IMR-90 (cell line): ENCODE results near the gene OR13J1. TPM values are rescaled to one million over a fixed set of nuclear protein-coding genes. Genes with fewer than 3 reads are reported as not detected.

Experiments used
- ATAC-seq: fragments of 200-7000 bp; cut with Tn5 transposase; 2 replicates; pipeline ENCODE4 v1.9.1; 2020; ENCODE audit warnings: low read depth, mild to moderate bottlenecking, moderate library complexity
- BruUV-seq: library from RNA; stranded (reverse); fragments of 400-500 nt; replicated peaks from 2 replicates; lab custom pipeline; 2021; lab: Mats Ljungman, UMichigan
- CTCF ChIA-PET: fragments of 300-600 bp; formaldehyde crosslinking; extraction: SDS; loops from one replicate; lab custom pipeline; 2021; ENCODE audit warnings: antibody characterized with exemption; lab: Yijun Ruan, JAX
- POLR2A ChIA-PET: fragments of 300-600 bp; sonication (Branson Sonifier 250); formaldehyde crosslinking; loops from one replicate; lab custom pipeline; 2022; ENCODE audit warnings: antibody characterized with exemption; ENCODE audit not compliant: unreplicated experiment; lab: Charles Lee
- DNase-seq: peaks from one replicate; pipeline ENCODE4 v3.0.0; 2013
- H2AFZ ChIP-seq: replicated peaks from 2 replicates; pipeline ENCODE3; 2013; ENCODE audit warnings: low read length, mild to moderate bottlenecking; ENCODE audit not compliant: poor library complexity
- H2AK5ac ChIP-seq: 2 replicates; pipeline ENCODE4 v1.6.1; 2013; ENCODE audit warnings: low read depth, low read length, inconsistent platforms
- H2AK9ac ChIP-seq: replicated peaks from 2 replicates; pipeline ENCODE3; 2013; ENCODE audit warnings: mild to moderate bottlenecking, low read depth, low read length, moderate library complexity; ENCODE audit not compliant: poor library complexity
- H2BK120ac ChIP-seq: 2 replicates; pipeline ENCODE4 v1.6.1; 2013; ENCODE audit warnings: low read depth, low read length, inconsistent platforms
- H2BK15ac ChIP-seq: 3 replicates; pipeline ENCODE4 v1.6.1; 2013; ENCODE audit warnings: low read depth, low read length, inconsistent platforms
- H2BK20ac ChIP-seq: 2 replicates; pipeline ENCODE4 v1.6.1; 2013; ENCODE audit warnings: low read depth, mild to moderate bottlenecking, inconsistent platforms, low read length, moderate library complexity
- H2BK5ac ChIP-seq: 2 replicates; pipeline ENCODE4 v1.6.1; 2013; ENCODE audit warnings: mild to moderate bottlenecking, low read depth, low read length, inconsistent platforms; ENCODE audit not compliant: poor library complexity, severe bottlenecking
- H3K14ac ChIP-seq: replicated peaks from 2 replicates; pipeline ENCODE4 v1.6.1; 2013; ENCODE audit warnings: low read depth, low read length, inconsistent platforms
- H3K18ac ChIP-seq: 2 replicates; pipeline ENCODE4 v1.6.1; 2013; ENCODE audit warnings: low read depth, low read length, control low read depth
- H3K23ac ChIP-seq: 2 replicates; pipeline ENCODE4 v1.6.1; 2013; ENCODE audit warnings: low read depth, low read length, inconsistent platforms
- H3K27ac ChIP-seq: 2 replicates; pipeline ENCODE4 v1.5.1; 2013; ENCODE audit warnings: mild to moderate bottlenecking, control low read depth, low read length; ENCODE audit not compliant: insufficient read depth
- H3K27me3 ChIP-seq: 2 replicates; pipeline ENCODE4 v1.6.1; 2013; ENCODE audit warnings: low read length; ENCODE audit not compliant: control insufficient read depth, insufficient read depth
- H3K36me3 ChIP-seq: 2 replicates; pipeline ENCODE4 v1.6.1; 2013; ENCODE audit warnings: low read length, mixed read lengths; ENCODE audit not compliant: control insufficient read depth, insufficient read depth
- H3K4ac ChIP-seq: 2 replicates; pipeline ENCODE4 v1.6.1; 2013; ENCODE audit warnings: low read depth, low read length, inconsistent platforms
- H3K4me1 ChIP-seq: 2 replicates; pipeline ENCODE4 v1.6.1; 2013; ENCODE audit warnings: low read length, mixed read lengths; ENCODE audit not compliant: control insufficient read depth, insufficient read depth
- H3K4me2 ChIP-seq: 2 replicates; pipeline ENCODE4 v1.6.1; 2013; ENCODE audit warnings: low read depth, mild to moderate bottlenecking, control low read depth, low read length, moderate library complexity
- H3K4me3 ChIP-seq: 2 replicates; pipeline ENCODE4 v1.5.1; 2013; ENCODE audit warnings: low read depth, mild to moderate bottlenecking, control low read depth, low read length, moderate library complexity; ENCODE audit not compliant: insufficient read depth
- H3K56ac ChIP-seq: 2 replicates; pipeline ENCODE4 v1.6.1; 2013; ENCODE audit warnings: low read length, inconsistent platforms; ENCODE audit not compliant: insufficient read depth; ENCODE audit errors: extremely low read depth
- H3K79me1 ChIP-seq, 2 experiments: 2 replicates each; pipeline ENCODE4 v1.6.1; 2013; ENCODE audit warnings: low read length in 2 of 2, inconsistent platforms in 1 of 2, low read depth in 1 of 2
- H3K9ac ChIP-seq: 2 replicates; pipeline ENCODE4 v1.6.1; 2013; ENCODE audit warnings: low read depth, low read length, control low read depth
- H3K9me1 ChIP-seq: 2 replicates; pipeline ENCODE4 v1.6.1; 2013; ENCODE audit warnings: low read length, inconsistent platforms; ENCODE audit not compliant: insufficient read depth
- H3K9me3 ChIP-seq: 2 replicates; pipeline ENCODE4 v1.6.1; 2013; ENCODE audit warnings: low read length; ENCODE audit not compliant: control insufficient read depth, insufficient read depth
- H4K20me1 ChIP-seq: 2 replicates; pipeline ENCODE4 v1.6.1; 2013; ENCODE audit warnings: low read length, inconsistent platforms; ENCODE audit not compliant: insufficient read depth
- H4K5ac ChIP-seq: 2 replicates; pipeline ENCODE4 v1.6.1; 2013; ENCODE audit warnings: mild to moderate bottlenecking, low read depth, low read length, control low read depth
- H4K8ac ChIP-seq, 2 experiments: 2 replicates each; pipeline ENCODE4 v1.6.1; 2013; ENCODE audit warnings: low read depth in 2 of 2, low read length in 2 of 2, control low read depth in 1 of 2, inconsistent platforms in 1 of 2
- H4K91ac ChIP-seq: 2 replicates; pipeline ENCODE4 v1.6.1; 2013; ENCODE audit warnings: low read depth, low read length, inconsistent platforms; ENCODE audit not compliant: insufficient read depth
- BHLHE40 ChIP-seq: fragments of 150-350 bp; IDR thresholded peaks from 2 replicates; pipeline ENCODE4 v1.6.1; 2016; ENCODE audit warnings: mild to moderate bottlenecking, low read depth, low read length
- CEBPB ChIP-seq: IDR thresholded peaks from 2 replicates; pipeline ENCODE4 v1.6.1; 2012; ENCODE audit warnings: low read depth, low read length, improper control_type of control experiment
- CHD1 ChIP-seq: IDR thresholded peaks from 2 replicates; pipeline ENCODE4 v1.6.1; 2012; ENCODE audit warnings: low read depth, low read length, improper control_type of control experiment
- MXI1 ChIP-seq: IDR thresholded peaks from 2 replicates; pipeline ENCODE4 v1.6.1; 2012; ENCODE audit warnings: low read depth, mild to moderate bottlenecking, low read length, moderate library complexity, borderline replicate concordance
- NFE2L2 ChIP-seq: fragments of 150-350 bp; IDR thresholded peaks from 2 replicates; pipeline ENCODE4 v1.6.1; 2016; ENCODE audit warnings: low read depth, mild to moderate bottlenecking, low read length
- WGBS, 2 experiments: methylation state at CpG; one replicate each; pipeline versions ENCODE4 v1.1.5 to v1.1.7; 2013; ENCODE audit warnings: missing lambda C conversion rate in 2 of 2; ENCODE audit not compliant: insufficient read length in 1 of 2; ENCODE audit errors: extremely low coverage in 2 of 2; 5-methylcytosine and 5-hydroxymethylcytosine counted together
- dilution Hi-C: fragments of 300-500 bp; cut with HindIII; formaldehyde crosslinking; loops from one replicate; pipeline ENCODE4 v1.14.3; 2018; ENCODE audit warnings: low sequenced_read_pairs; ENCODE audit not compliant: unreplicated experiment
- in situ Hi-C: fragments of 300-500 bp; cut with MboI; formaldehyde crosslinking; loops from 3 replicates; pipeline ENCODE4 v1.14.3; 2019; ENCODE audit warnings: low sequenced_read_pairs, inconsistent platforms, mixed read lengths
- intact Hi-C: fragments of 100-400 bp; cut with micrococcal nuclease; formaldehyde crosslinking; loops from 2 replicates; pipeline ENCODE4 v1.10.0; 2022
- polyA plus RNA-seq, 3 experiments: library from polyadenylated mRNA; depleted of rRNA; stranded (reverse); fragments of >200 nt; gene quantifications; 2 replicates each; pipeline ENCODE4 v1.2.3, GENCODE V29; 2012; ENCODE audit warnings: low replicate concordance in 1 of 3
- total RNA-seq: library from RNA; depleted of rRNA; stranded (reverse); fragments of >200 nt; gene quantifications from 2 replicates; pipeline ENCODE4 v1.2.3, GENCODE V29; 2012
- TF ChIP-seq, protein P1 (sequence below): conservative IDR thresholded peaks from 2 replicates; pipeline ENCODE4 v1.5.1; 2012; ENCODE audit warnings: mild to moderate bottlenecking, low read depth, low read length, improper control_type of control experiment

OR13J1 gene
- total and polyA plus RNA-seq, 2 of the 4 experiments (the other 2 are of a cell fraction), result not detected

DNA sequence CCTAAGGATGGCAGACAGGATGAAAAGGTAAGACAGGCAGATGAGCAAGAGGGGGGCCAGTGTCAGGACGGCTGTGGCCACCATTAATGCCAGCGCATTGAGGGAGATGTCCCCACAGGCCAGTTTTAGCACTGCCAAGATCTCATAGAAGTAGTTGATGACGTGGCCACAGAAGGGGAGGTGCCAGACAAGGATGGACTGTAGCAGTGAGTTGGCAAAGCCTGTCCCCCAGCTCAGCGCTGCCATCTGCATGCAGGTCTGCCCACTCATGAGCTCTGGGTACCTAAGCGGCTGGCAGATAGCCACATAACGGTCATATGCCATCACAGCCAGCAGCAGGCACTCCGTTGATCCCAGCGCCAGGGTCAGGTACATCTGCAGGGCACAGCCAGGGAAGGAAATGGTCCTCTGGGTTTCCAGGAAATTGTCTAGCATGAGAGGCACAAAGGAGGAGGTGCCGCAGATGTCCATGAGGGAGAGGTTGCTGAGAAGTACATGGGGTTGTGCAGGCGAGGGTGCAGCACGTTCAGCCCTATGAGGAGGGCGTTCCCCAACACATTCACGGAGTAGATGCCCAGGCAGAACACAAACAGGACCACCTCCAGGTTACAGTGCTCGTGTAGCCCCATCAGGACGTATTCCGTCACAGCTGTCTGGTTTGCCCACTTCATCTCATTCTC, 10.8 kb downstream of the OR13J1 start:
- Histone ChIP-seq H2AFZ (peak overlapping the region; percentile 59), H2AK9ac (no peak overlapping the region), H3K27me3 (peaks cover 39% of the 10 kb centered on the region), H3K27ac (no peak overlapping the region), H3K18ac (no peak overlapping the region), H4K91ac (no peak overlapping the region), H3K4me1 (no peaks in the 10 kb centered on the region), H3K79me1 (no peaks in the 10 kb centered on the region), H2BK20ac (no peak overlapping the region), H3K56ac (no peak overlapping the region), H3K14ac (no peak overlapping the region), H2AK5ac (no peak overlapping the region), H3K23ac (no peak overlapping the region), H4K5ac (no peak overlapping the region), H3K9me1 (no peaks in the 10 kb centered on the region), H3K4me2 (no peak overlapping the region), H3K9ac (no peak overlapping the region), H2BK5ac (no peak overlapping the region), H2BK120ac (no peak overlapping the region), H4K20me1 (no peaks in the 10 kb centered on the region), H3K36me3 (no peaks in the 10 kb centered on the region), H3K4ac (no peak overlapping the region), H3K9me3 (no peaks in the 10 kb centered on the region), H2BK15ac (no peak overlapping the region), H3K4me3 (no peak overlapping the region), H4K8ac (no peak overlapping the region)
- ChIA-PET POLR2A (no interaction called here), CTCF (no interaction called here)
- TF ChIP-seq CEBPB (no peak), NFE2L2 (no peak), MXI1 (no peak), BHLHE40 (no peak), CHD1 (no peak)
- TF ChIP-seq, protein P1, sequence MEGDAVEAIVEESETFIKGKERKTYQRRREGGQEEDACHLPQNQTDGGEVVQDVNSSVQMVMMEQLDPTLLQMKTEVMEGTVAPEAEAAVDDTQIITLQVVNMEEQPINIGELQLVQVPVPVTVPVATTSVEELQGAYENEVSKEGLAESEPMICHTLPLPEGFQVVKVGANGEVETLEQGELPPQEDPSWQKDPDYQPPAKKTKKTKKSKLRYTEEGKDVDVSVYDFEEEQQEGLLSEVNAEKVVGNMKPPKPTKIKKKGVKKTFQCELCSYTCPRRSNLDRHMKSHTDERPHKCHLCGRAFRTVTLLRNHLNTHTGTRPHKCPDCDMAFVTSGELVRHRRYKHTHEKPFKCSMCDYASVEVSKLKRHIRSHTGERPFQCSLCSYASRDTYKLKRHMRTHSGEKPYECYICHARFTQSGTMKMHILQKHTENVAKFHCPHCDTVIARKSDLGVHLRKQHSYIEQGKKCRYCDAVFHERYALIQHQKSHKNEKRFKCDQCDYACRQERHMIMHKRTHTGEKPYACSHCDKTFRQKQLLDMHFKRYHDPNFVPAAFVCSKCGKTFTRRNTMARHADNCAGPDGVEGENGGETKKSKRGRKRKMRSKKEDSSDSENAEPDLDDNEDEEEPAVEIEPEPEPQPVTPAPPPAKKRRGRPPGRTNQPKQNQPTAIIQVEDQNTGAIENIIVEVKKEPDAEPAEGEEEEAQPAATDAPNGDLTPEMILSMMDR, result 0 out of 2 replicates have a peak, but pooled peaks have one; percentile 9
- intact Hi-C loops, result no loop called here
- dilution Hi-C loops, result no loop called here
- in situ Hi-C loops, result no loop called here
- peak; percentile 35 for DNase-seq
- no TSS peak for BruUV-seq
- WGBS, 2 experiments, result 69% methylated on average over 14 of the region's 16 CpGs; no CpG with 5 or more reads in 1 of the 2 experiments
- ATAC-seq, result peak; percentile 69
